Chondrocyte (in vitro differentiated cells): ENCODE results near the gene TPSG1. TPM values are rescaled to one million over a fixed set of nuclear protein-coding genes. Genes with fewer than 3 reads are reported as not detected.
"Not testable (repeated sequence)": the region's sequence is repeated elsewhere in the genome, so short reads cannot be mapped to it uniquely, and the experiment has no call there.

ENCODE experiments used
- DNase-seq: peaks from one replicate; pipeline ENCODE4 v3.0.0; 2021; ENCODE audit warnings: mixed read lengths, low spot score
- H3K27ac Mint-ChIP-seq: one replicate; pipeline ENCODE4 v1.8.0; 2021; ENCODE audit warnings: mild to moderate bottlenecking, moderate library complexity, mixed read lengths; ENCODE audit not compliant: unreplicated experiment
- H3K27me3 Mint-ChIP-seq: 2 replicates; pipeline ENCODE4 v1.8.0; 2021; ENCODE audit warnings: low read depth, mixed read lengths
- H3K36me3 Mint-ChIP-seq: 2 replicates; pipeline ENCODE4 v1.8.0; 2021; ENCODE audit warnings: low read depth, mixed read lengths
- H3K4me1 Mint-ChIP-seq: 2 replicates; pipeline ENCODE4 v1.8.0; 2021; ENCODE audit warnings: low read depth, mild to moderate bottlenecking, mixed read lengths
- H3K4me3 Mint-ChIP-seq: one replicate; pipeline ENCODE4 v1.8.0; 2021; ENCODE audit warnings: mild to moderate bottlenecking, moderate library complexity, mixed read lengths; ENCODE audit not compliant: unreplicated experiment
- H3K9me3 Mint-ChIP-seq: 2 replicates; pipeline ENCODE4 v1.8.0; 2021; ENCODE audit warnings: low read depth, mixed read lengths
- CTCF ChIP-seq: fragments of 200-600 bp; sonication (generic); IDR thresholded peaks from 2 replicates; pipeline ENCODE4 v1.5.0; 2021; ENCODE audit warnings: antibody characterized with exemption, mild to moderate bottlenecking, moderate library complexity
- total RNA-seq: library from RNA; stranded (reverse); gene quantifications from 3 replicates; pipeline ENCODE4 v1.2.1, GENCODE V29; 2021

Gene TPSG1
- total RNA-seq, 1 donor from 2014 or later = not detected

GRCh38 chr16:1239575-1239974 lies 14.5 kb upstream of the TPSG1 start:
- not testable (repeated sequence) for H3K4me1 Mint-ChIP-seq, H3K27me3 Mint-ChIP-seq, H3K4me3 Mint-ChIP-seq, H3K36me3 Mint-ChIP-seq, H3K9me3 Mint-ChIP-seq, H3K27ac Mint-ChIP-seq
- peak; percentile 83 for DNase-seq

- H3K4me3 Mint-ChIP-seq, H3K9me3 Mint-ChIP-seq, H3K27me3 Mint-ChIP-seq, H3K4me1 Mint-ChIP-seq, H3K27ac Mint-ChIP-seq, H3K36me3 Mint-ChIP-seq: not testable (repeated sequence)
- peak; percentile 33 for DNase-seq
Observed at GRCh38 chr16:1238909-1239308, 13.8 kb upstream of the TPSG1 start.

- no peaks in the 10 kb centered on the region for H3K36me3 Mint-ChIP-seq
- no peaks in the 10 kb centered on the region for H3K9me3 Mint-ChIP-seq
- H3K27me3 Mint-ChIP-seq = peaks cover 9% of the 10 kb centered on the region
- DNase-seq = no peak
- no peak overlapping the region for H3K4me3 Mint-ChIP-seq
- no peak for TF ChIP-seq CTCF
- no peaks in the 10 kb centered on the region for H3K4me1 Mint-ChIP-seq
- no peak overlapping the region for H3K27ac Mint-ChIP-seq
Observed at GRCh38 chr16:1237990-1238389, 12.9 kb upstream of the TPSG1 start.

GRCh38 chr16:1236659-1237058 lies 11.6 kb upstream of the TPSG1 start:
- not testable (repeated sequence) for DNase-seq, H3K9me3 Mint-ChIP-seq, H3K4me1 Mint-ChIP-seq, H3K27me3 Mint-ChIP-seq, H3K36me3 Mint-ChIP-seq, H3K27ac Mint-ChIP-seq, H3K4me3 Mint-ChIP-seq

- not testable (repeated sequence) for H3K27me3 Mint-ChIP-seq, H3K27ac Mint-ChIP-seq, H3K36me3 Mint-ChIP-seq, DNase-seq, H3K4me1 Mint-ChIP-seq, H3K9me3 Mint-ChIP-seq, H3K4me3 Mint-ChIP-seq
Observed at GRCh38 chr16:1232049-1232748, 7.1 kb upstream of the TPSG1 start.

GRCh38 chr16:1231301-1231700 lies 6.2 kb upstream of the TPSG1 start:
- not testable (repeated sequence) for H3K27ac Mint-ChIP-seq, H3K9me3 Mint-ChIP-seq, H3K27me3 Mint-ChIP-seq, H3K4me1 Mint-ChIP-seq, H3K36me3 Mint-ChIP-seq, H3K4me3 Mint-ChIP-seq
- DNase-seq = peak; percentile 77

- not testable (repeated sequence) for H3K4me3 Mint-ChIP-seq, H3K27ac Mint-ChIP-seq, H3K4me1 Mint-ChIP-seq, H3K9me3 Mint-ChIP-seq, H3K27me3 Mint-ChIP-seq, H3K36me3 Mint-ChIP-seq
- peak; percentile 47 for DNase-seq
Observed at GRCh38 chr16:1230471-1231212, 5.6 kb upstream of the TPSG1 start.

- H3K4me1 Mint-ChIP-seq, H3K27ac Mint-ChIP-seq, DNase-seq, H3K4me3 Mint-ChIP-seq, H3K9me3 Mint-ChIP-seq, H3K36me3 Mint-ChIP-seq, H3K27me3 Mint-ChIP-seq: not testable (repeated sequence)
Observed at GRCh38 chr16:1230084-1230470, 5.0 kb upstream of the TPSG1 start, which contains the start of gene TPSB2. TPSB2 (minus strand) TSS chr16:1230184; CDS start chr16:1229951, 233 bp downstream.

- DNase-seq = peak; percentile 59
- not testable (repeated sequence) for H3K27ac Mint-ChIP-seq, H3K9me3 Mint-ChIP-seq, H3K4me1 Mint-ChIP-seq, H3K36me3 Mint-ChIP-seq, H3K27me3 Mint-ChIP-seq, H3K4me3 Mint-ChIP-seq
Observed at GRCh38 chr16:1229476-1229875, 4.4 kb upstream of the TPSG1 start.

GRCh38 chr16:1228227-1228626 lies 3.2 kb upstream of the TPSG1 start:
- not testable (repeated sequence) for H3K36me3 Mint-ChIP-seq, H3K27me3 Mint-ChIP-seq, H3K27ac Mint-ChIP-seq, H3K4me3 Mint-ChIP-seq, H3K4me1 Mint-ChIP-seq, H3K9me3 Mint-ChIP-seq, DNase-seq

- not testable (repeated sequence) for H3K27ac Mint-ChIP-seq, H3K9me3 Mint-ChIP-seq, DNase-seq, H3K27me3 Mint-ChIP-seq, H3K36me3 Mint-ChIP-seq, H3K4me1 Mint-ChIP-seq, H3K4me3 Mint-ChIP-seq
Observed at GRCh38 chr16:1226692-1227091, 1.6 kb upstream of the TPSG1 start.

GRCh38 chr16:1225728-1226311 lies 752 bp upstream of the TPSG1 start:
- not testable (repeated sequence) for H3K4me1 Mint-ChIP-seq, H3K27me3 Mint-ChIP-seq, DNase-seq, H3K27ac Mint-ChIP-seq, H3K4me3 Mint-ChIP-seq, H3K36me3 Mint-ChIP-seq, H3K9me3 Mint-ChIP-seq
